Endodermal cell (in vitro differentiated cells): ENCODE data around the gene SEPTIN3. TPM values are rescaled to one million over a fixed set of nuclear protein-coding genes. Genes with fewer than 3 reads are reported as not detected.
A peak's percentile ranks its signal among the peaks of the same experiment; 100 is the strongest.

Source experiments
- DNase-seq: peaks from one replicate; pipeline ENCODE4 v3.0.0-alpha.2; 2017
- H3K27ac ChIP-seq: 2 replicates; pipeline ENCODE4 v1.5.1; 2013; ENCODE audit warnings: mild to moderate bottlenecking, low read depth, low read length, moderate library complexity
- H3K27me3 ChIP-seq: 2 replicates; pipeline ENCODE4 v1.6.1; 2013; ENCODE audit warnings: mild to moderate bottlenecking, low read length, moderate library complexity; ENCODE audit not compliant: insufficient read depth, control insufficient read depth, poor library complexity, severe bottlenecking
- H3K36me3 ChIP-seq: 2 replicates; pipeline ENCODE4 v1.7.0; 2013; ENCODE audit warnings: mild to moderate bottlenecking, low read length, moderate library complexity; ENCODE audit not compliant: control insufficient read depth, insufficient read depth
- H3K4me1 ChIP-seq: one replicate; pipeline ENCODE4 v1.7.0; 2013; ENCODE audit warnings: low read length; ENCODE audit not compliant: control insufficient read depth, insufficient read depth
- H3K4me3 ChIP-seq: 2 replicates; pipeline ENCODE4 v1.5.1; 2013; ENCODE audit warnings: mild to moderate bottlenecking, low read length, moderate library complexity
- H3K9ac ChIP-seq: 2 replicates; pipeline ENCODE4 v1.6.1; 2013; ENCODE audit warnings: mild to moderate bottlenecking, low read length, moderate library complexity; ENCODE audit not compliant: poor library complexity, severe bottlenecking; ENCODE audit errors: extremely low read depth
- H3K9me3 ChIP-seq: 2 replicates; pipeline ENCODE4 v1.6.1; 2013; ENCODE audit warnings: mild to moderate bottlenecking, low read length, moderate library complexity; ENCODE audit not compliant: control insufficient read depth
- H3K27ac Mint-ChIP-seq: 2 replicates; pipeline ENCODE4 v1.8.0; 2020; ENCODE audit warnings: mixed read lengths
- H3K27me3 Mint-ChIP-seq: 2 replicates; pipeline ENCODE4 v1.8.0; 2021; ENCODE audit warnings: mild to moderate bottlenecking, mixed read lengths; ENCODE audit not compliant: insufficient read depth
- H3K36me3 Mint-ChIP-seq: 2 replicates; pipeline ENCODE4 v1.8.0; 2020; ENCODE audit warnings: low read depth, mixed read lengths
- H3K4me1 Mint-ChIP-seq: 2 replicates; pipeline ENCODE4 v1.8.0; 2020; ENCODE audit warnings: mixed read lengths
- H3K4me3 Mint-ChIP-seq: 2 replicates; pipeline ENCODE4 v1.8.0; 2020; ENCODE audit warnings: mild to moderate bottlenecking, moderate library complexity, mixed read lengths
- H3K9me3 Mint-ChIP-seq: 2 replicates; pipeline ENCODE4 v1.8.0; 2020; ENCODE audit warnings: mild to moderate bottlenecking, mixed read lengths
- WGBS, 2 experiments: methylation state at CpG; one replicate each; pipeline versions ENCODE4 v1.1.5 to v1.1.7; 2013; ENCODE audit warnings: missing lambda C conversion rate in 2 of 2, mixed read lengths in 1 of 2; ENCODE audit not compliant: insufficient coverage in 1 of 2, insufficient read length in 1 of 2; 5-methylcytosine and 5-hydroxymethylcytosine counted together
- total RNA-seq, 2 donors: library from RNA; stranded (reverse); fragmentation: NEBNext Ultra II Directional in 1 of 2; extraction: Animal tissue kit (Norgen Biotek cat#: 25700) in 1 of 2; gene quantifications; 2 replicates in 1 of 2; 3 replicates in 1 of 2; pipeline ENCODE4 v1.2.1, GENCODE V29; 2021
- TF ChIP-seq, protein P1 (sequence below): fragments of 200-600 bp; sonication (generic); conservative IDR thresholded peaks from 2 replicates; pipeline ENCODE4 v1.5.0; 2021; ENCODE audit warnings: antibody characterized with exemption, mild to moderate bottlenecking

Gene SEPTIN3
- total RNA-seq, 2 donors from 2014 or later, result 10.9 to 13.9 TPM

- Histone ChIP-seq H3K4me1 (no peaks in the 10 kb centered on the region), H3K27ac (no peak overlapping the region), H3K9me3 (no peaks in the 10 kb centered on the region), H3K36me3 (peaks cover 8% of the 10 kb centered on the region), H3K4me3 (no peak overlapping the region), H3K9ac (no peak overlapping the region), H3K27me3 (no peaks in the 10 kb centered on the region)
- H3K27me3 Mint-ChIP-seq, result no peaks in the 10 kb centered on the region
- H3K36me3 Mint-ChIP-seq, result peaks cover 25% of the 10 kb centered on the region
- no peak for DNase-seq
- TF ChIP-seq, protein P1, sequence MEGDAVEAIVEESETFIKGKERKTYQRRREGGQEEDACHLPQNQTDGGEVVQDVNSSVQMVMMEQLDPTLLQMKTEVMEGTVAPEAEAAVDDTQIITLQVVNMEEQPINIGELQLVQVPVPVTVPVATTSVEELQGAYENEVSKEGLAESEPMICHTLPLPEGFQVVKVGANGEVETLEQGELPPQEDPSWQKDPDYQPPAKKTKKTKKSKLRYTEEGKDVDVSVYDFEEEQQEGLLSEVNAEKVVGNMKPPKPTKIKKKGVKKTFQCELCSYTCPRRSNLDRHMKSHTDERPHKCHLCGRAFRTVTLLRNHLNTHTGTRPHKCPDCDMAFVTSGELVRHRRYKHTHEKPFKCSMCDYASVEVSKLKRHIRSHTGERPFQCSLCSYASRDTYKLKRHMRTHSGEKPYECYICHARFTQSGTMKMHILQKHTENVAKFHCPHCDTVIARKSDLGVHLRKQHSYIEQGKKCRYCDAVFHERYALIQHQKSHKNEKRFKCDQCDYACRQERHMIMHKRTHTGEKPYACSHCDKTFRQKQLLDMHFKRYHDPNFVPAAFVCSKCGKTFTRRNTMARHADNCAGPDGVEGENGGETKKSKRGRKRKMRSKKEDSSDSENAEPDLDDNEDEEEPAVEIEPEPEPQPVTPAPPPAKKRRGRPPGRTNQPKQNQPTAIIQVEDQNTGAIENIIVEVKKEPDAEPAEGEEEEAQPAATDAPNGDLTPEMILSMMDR, result no peak
- no peak overlapping the region for H3K27ac Mint-ChIP-seq
- no peaks in the 10 kb centered on the region for H3K9me3 Mint-ChIP-seq
- WGBS, 2 experiments, result 86 to 96% methylated on average over 8 to 9 of the region's 9 CpGs
- H3K4me3 Mint-ChIP-seq, result no peak overlapping the region
- H3K4me1 Mint-ChIP-seq, result no peaks in the 10 kb centered on the region
Measured at GRCh38 chr22:41935509-41935908, 33.7 kb upstream of the SEPTIN3 start.

DNA sequence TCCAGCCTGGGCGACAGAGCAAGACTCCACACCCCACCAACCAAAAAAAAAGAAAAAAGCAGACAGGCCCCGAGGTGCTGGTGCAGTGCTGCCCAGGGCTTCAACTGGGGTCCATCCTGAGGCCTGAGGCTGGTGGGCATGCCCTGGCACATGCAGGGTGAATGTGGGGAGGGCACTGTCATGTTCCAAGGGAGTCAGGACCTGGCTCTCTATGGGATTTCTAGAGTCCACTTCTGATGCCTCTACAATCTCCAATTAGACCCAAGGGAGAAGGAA is 32.4 kb upstream of the SEPTIN3 start:
- H3K4me3 ChIP-seq, result no peak overlapping the region
- no peaks in the 10 kb centered on the region for H3K9me3 Mint-ChIP-seq
- TF ChIP-seq, protein P1, result no peak
- H3K36me3 Mint-ChIP-seq, result peaks cover 37% of the 10 kb centered on the region
- H3K36me3 ChIP-seq, result peaks cover 18% of the 10 kb centered on the region
- H3K27me3 ChIP-seq, result no peaks in the 10 kb centered on the region
- no peak overlapping the region for H3K27ac ChIP-seq
- H3K9ac ChIP-seq, result no peak overlapping the region
- no peaks in the 10 kb centered on the region for H3K9me3 ChIP-seq
- DNase-seq, result no peak
- H3K27ac Mint-ChIP-seq, result no peak overlapping the region
- no peak overlapping the region for H3K4me3 Mint-ChIP-seq
- H3K27me3 Mint-ChIP-seq, result no peaks in the 10 kb centered on the region
- no peaks in the 10 kb centered on the region for H3K4me1 ChIP-seq
- 88% methylated on average over 2 of the region's 2 CpGs; no CpG with 5 or more reads in 1 of the 2 experiments for WGBS, 2 experiments
- H3K4me1 Mint-ChIP-seq, result no peaks in the 10 kb centered on the region

DNA sequence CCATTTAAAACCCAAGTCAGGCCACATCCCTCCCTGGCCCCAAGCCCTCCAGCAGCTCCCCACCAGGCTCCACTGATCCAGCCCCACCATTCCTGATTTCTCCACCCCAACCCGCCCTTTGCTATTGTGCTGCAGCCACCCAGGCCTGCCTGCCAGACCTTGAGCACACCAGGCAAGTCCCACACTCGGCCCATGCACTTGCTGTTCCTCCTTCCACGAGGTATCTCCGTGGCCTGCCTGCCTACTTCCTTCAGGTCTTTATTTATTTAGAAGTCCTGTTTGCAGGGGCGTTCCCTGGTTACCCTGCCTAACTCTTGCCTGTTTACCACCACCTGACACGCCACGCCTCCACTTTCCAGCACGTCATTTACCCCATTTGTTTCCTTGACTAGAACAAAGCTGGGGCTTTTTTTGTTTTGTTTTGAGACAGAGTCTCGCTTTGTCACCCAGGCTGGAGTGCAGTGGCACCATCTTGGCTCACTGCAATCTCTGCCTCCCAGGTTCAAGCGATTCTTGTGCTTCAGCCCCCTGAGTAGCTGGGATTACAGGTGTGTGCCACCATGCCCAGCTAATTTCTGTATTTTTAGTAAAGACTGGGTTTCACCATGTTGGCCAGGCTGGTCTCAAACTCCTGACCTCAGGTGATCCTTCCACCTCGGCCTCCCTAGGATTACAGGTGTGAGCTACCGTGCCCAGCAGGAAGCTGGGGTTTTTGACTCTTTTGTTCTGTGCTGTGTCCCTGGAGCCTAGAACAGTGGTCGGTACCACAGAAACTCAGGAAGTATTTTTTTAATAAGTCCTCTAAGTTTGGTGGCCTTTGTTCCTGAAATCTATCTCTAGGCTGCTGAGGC is 29.0 kb upstream of the SEPTIN3 start:
- peaks cover 43% of the 10 kb centered on the region for H3K36me3 ChIP-seq
- Mint-ChIP-seq H3K36me3 (peaks cover 62% of the 10 kb centered on the region), H3K4me1 (no peaks in the 10 kb centered on the region), H3K4me3 (no peak overlapping the region), H3K27ac (peak overlapping the region; percentile 72), H3K9me3 (no peaks in the 10 kb centered on the region), H3K27me3 (no peaks in the 10 kb centered on the region)
- H3K9ac ChIP-seq, result no peak overlapping the region
- WGBS, 2 experiments, result 83 to 90% methylated on average over 12 to 13 of the region's 13 CpGs
- H3K4me3 ChIP-seq, result no peak overlapping the region
- no peaks in the 10 kb centered on the region for H3K27me3 ChIP-seq
- no peaks in the 10 kb centered on the region for H3K9me3 ChIP-seq
- peak overlapping the region; percentile 22 for H3K27ac ChIP-seq
- TF ChIP-seq, protein P1, result no peak
- peak; percentile 47 for DNase-seq
- no peaks in the 10 kb centered on the region for H3K4me1 ChIP-seq
